Mesenchymal stem cell (in vitro differentiated cells and primary cell): ENCODE results near the gene SULF2.

Experiments used
- DNase-seq: peaks from one replicate; pipeline ENCODE4 v3.0.0-alpha.2; 2013
- H2AFZ ChIP-seq: one replicate; pipeline ENCODE4 v1.6.1; 2013; ENCODE audit warnings: low read depth, mild to moderate bottlenecking, control low read depth, inconsistent platforms, low read length, moderate library complexity
- H2AK5ac ChIP-seq: 2 replicates; pipeline ENCODE4 v1.6.1; 2013; ENCODE audit warnings: low read length, moderate library complexity, mild to moderate bottlenecking, inconsistent platforms; ENCODE audit not compliant: severe bottlenecking
- H2BK120ac ChIP-seq: one replicate; pipeline ENCODE4 v1.6.1; 2013; ENCODE audit warnings: low read depth, mild to moderate bottlenecking, inconsistent platforms, low read length, moderate library complexity
- H2BK12ac ChIP-seq, 2 experiments: one replicate each; pipeline ENCODE4 v1.6.1; 2013; ENCODE audit warnings: inconsistent platforms in 2 of 2, low read length in 2 of 2, mild to moderate bottlenecking in 2 of 2, moderate library complexity in 2 of 2, control low read depth in 1 of 2
- H2BK15ac ChIP-seq: one replicate; pipeline ENCODE4 v1.6.1; 2013; ENCODE audit warnings: mild to moderate bottlenecking, low read depth, inconsistent platforms; ENCODE audit not compliant: poor library complexity, severe bottlenecking
- H2BK5ac ChIP-seq: 2 replicates; pipeline ENCODE4 v1.6.1; 2013; ENCODE audit warnings: low read depth, mild to moderate bottlenecking, low read length, control low read depth, inconsistent platforms; ENCODE audit not compliant: poor library complexity, severe bottlenecking
- H3K14ac ChIP-seq, 2 experiments: one replicate each; pipeline ENCODE4 v1.6.1; 2013; ENCODE audit warnings: inconsistent platforms in 2 of 2, low read length in 2 of 2, control low read depth in 1 of 2, mild to moderate bottlenecking in 1 of 2, moderate library complexity in 1 of 2
- H3K18ac ChIP-seq, 2 experiments: one replicate each; pipeline ENCODE4 v1.6.1; 2013; ENCODE audit warnings: inconsistent platforms in 2 of 2, low read length in 2 of 2, control low read depth in 1 of 2, low read depth in 1 of 2, mild to moderate bottlenecking in 1 of 2
- H3K23ac ChIP-seq, 2 experiments: one replicate each; pipeline ENCODE4 v1.6.1; 2013; ENCODE audit warnings: inconsistent platforms in 2 of 2, low read length in 2 of 2, mild to moderate bottlenecking in 2 of 2, moderate library complexity in 2 of 2, control low read depth in 1 of 2
- H3K27ac ChIP-seq: 2 replicates; pipeline ENCODE4 v1.5.1; 2013; ENCODE audit warnings: mild to moderate bottlenecking, moderate library complexity, low read length, control low read depth, inconsistent platforms; ENCODE audit not compliant: poor library complexity, severe bottlenecking
- H3K27me3 ChIP-seq, 2 experiments: 2 replicates each; pipeline versions ENCODE4 v1.6.1 to v1.7.0; 2013; ENCODE audit warnings: low read length in 2 of 2, mild to moderate bottlenecking in 2 of 2, moderate library complexity in 2 of 2, control low read depth in 1 of 2, inconsistent platforms in 1 of 2; ENCODE audit not compliant: control insufficient read depth in 1 of 2, insufficient read depth in 1 of 2
- H3K36me3 ChIP-seq, 2 experiments: 2 replicates each; pipeline versions ENCODE4 v1.6.1 to v1.7.0; 2013; ENCODE audit warnings: low read length in 2 of 2, control low read depth in 1 of 2, inconsistent platforms in 1 of 2, low read depth in 1 of 2, mild to moderate bottlenecking in 1 of 2; ENCODE audit not compliant: insufficient read depth in 2 of 2, control insufficient read depth in 1 of 2
- H3K4ac ChIP-seq, 2 experiments: one replicate each; pipeline ENCODE4 v1.6.1; 2013; ENCODE audit warnings: inconsistent platforms in 2 of 2, low read length in 2 of 2, mild to moderate bottlenecking in 2 of 2, moderate library complexity in 2 of 2, control low read depth in 1 of 2, low read depth in 1 of 2
- H3K4me1 ChIP-seq: 2 replicates; pipeline ENCODE4 v1.6.1; 2013; ENCODE audit warnings: low read depth, low read length, control low read depth; ENCODE audit not compliant: control insufficient read depth, insufficient read depth
- H3K4me2 ChIP-seq: 2 replicates; pipeline ENCODE4 v1.6.1; 2013; ENCODE audit warnings: low read length, mild to moderate bottlenecking, inconsistent platforms; ENCODE audit not compliant: poor library complexity, severe bottlenecking
- H3K4me3 ChIP-seq, 2 experiments: 2 replicates each; pipeline versions ENCODE4 v1.5.1 to v1.7.0; 2013; ENCODE audit warnings: low read length in 2 of 2, mild to moderate bottlenecking in 2 of 2, control low read depth in 1 of 2, low read depth in 1 of 2; ENCODE audit not compliant: insufficient read depth in 1 of 2
- H3K79me1 ChIP-seq: replicated peaks from 2 replicates; pipeline ENCODE4 v1.6.1; 2013; ENCODE audit warnings: mild to moderate bottlenecking, control low read depth, low read length, inconsistent platforms; ENCODE audit not compliant: poor library complexity, severe bottlenecking
- H3K9ac ChIP-seq: 2 replicates; pipeline ENCODE4 v1.7.0; 2013; ENCODE audit warnings: mild to moderate bottlenecking, low read length, moderate library complexity
- H3K9me3 ChIP-seq: 2 replicates; pipeline ENCODE4 v1.7.0; 2013; ENCODE audit warnings: mild to moderate bottlenecking, low read length; ENCODE audit not compliant: control insufficient read depth
- H4K8ac ChIP-seq: one replicate; pipeline ENCODE4 v1.6.1; 2013; ENCODE audit warnings: inconsistent platforms, mild to moderate bottlenecking, low read length, moderate library complexity
- H4K91ac ChIP-seq: one replicate; pipeline ENCODE4 v1.6.1; 2013; ENCODE audit warnings: mild to moderate bottlenecking, low read length, inconsistent platforms
- WGBS: methylation state at CpG from one replicate; pipeline ENCODE4 v1.1.7; 2013; ENCODE audit warnings: mixed read lengths; 5-methylcytosine and 5-hydroxymethylcytosine counted together

Gene SULF2

DNA sequence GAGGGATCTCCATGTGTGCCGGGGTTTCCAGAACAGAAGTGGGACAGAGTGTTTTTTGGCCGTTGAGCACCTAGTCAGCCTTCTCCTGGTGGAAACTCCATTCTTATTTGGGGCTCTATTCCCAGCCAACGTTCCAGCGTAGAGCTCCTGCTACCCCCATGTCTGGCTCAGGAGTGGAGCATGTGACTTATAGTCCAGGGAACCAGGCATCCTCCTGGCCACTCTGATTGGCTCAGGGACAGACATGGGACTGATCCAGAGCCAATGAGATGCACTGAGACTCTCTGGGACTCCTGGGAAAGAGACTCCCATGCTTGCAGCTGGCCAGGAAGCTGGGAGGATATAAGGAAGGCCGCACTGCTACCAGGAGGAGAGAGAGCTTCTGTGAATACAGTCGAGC is 87.1 kb downstream of the SULF2 start:
- no peak overlapping the region for H4K91ac ChIP-seq
- no peak overlapping the region for H2AFZ ChIP-seq
- H3K4me1 ChIP-seq, result no peaks in the 10 kb centered on the region
- WGBS, result 96% methylated on average over 6 of the region's 6 CpGs
- no peak overlapping the region for H2BK5ac ChIP-seq
- no peak overlapping the region for H2BK12ac ChIP-seq
- H3K9ac ChIP-seq, result no peak overlapping the region
- H3K23ac ChIP-seq, result no peak overlapping the region
- H2BK15ac ChIP-seq, result no peak overlapping the region
- no peak overlapping the region for H4K8ac ChIP-seq
- H3K27ac ChIP-seq, result no peak overlapping the region
- H2BK120ac ChIP-seq, result no peak overlapping the region
- no peak overlapping the region for H3K4me3 ChIP-seq
- peaks cover 4% of the 10 kb centered on the region for H3K9me3 ChIP-seq
- peaks cover 0 to 17% of the 10 kb centered on the region in 2 experiments for H3K36me3 ChIP-seq
- H2AK5ac ChIP-seq, result no peak overlapping the region
- no peaks in the 10 kb centered on the region for H3K79me1 ChIP-seq
- no peak overlapping the region for H3K18ac ChIP-seq
- H3K27me3 ChIP-seq, result peaks cover 0 to 12% of the 10 kb centered on the region in 2 experiments
- DNase-seq, result no peak
- no peak overlapping the region for H3K14ac ChIP-seq
- H3K4me2 ChIP-seq, result no peak overlapping the region
- H3K4ac ChIP-seq, result no peak overlapping the region

DNA sequence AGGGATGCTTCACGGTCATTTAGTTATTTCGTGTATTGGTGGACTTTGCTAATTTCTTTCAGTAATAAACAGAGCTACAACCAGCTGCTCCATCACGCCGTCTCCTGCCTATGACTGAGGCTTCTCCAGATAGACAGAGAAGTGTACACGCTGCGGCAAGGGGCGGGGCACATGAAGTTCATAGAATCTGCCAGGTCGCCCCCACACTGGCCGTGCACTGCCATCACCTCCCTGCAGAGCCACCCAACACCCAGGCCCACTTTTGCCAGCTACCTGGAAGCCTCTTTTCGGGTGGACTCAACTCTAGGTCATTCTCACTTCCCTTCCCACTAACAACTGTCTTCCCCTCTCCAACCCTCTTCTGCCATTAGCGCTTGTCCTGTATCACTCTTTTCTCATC is 88.4 kb downstream of the SULF2 start:
- H3K18ac ChIP-seq, result no peak overlapping the region
- peaks cover 0 to 12% of the 10 kb centered on the region in 2 experiments for H3K36me3 ChIP-seq
- no peak overlapping the region for H4K91ac ChIP-seq
- no peak overlapping the region for H3K14ac ChIP-seq
- H3K9me3 ChIP-seq, result peaks cover 15% of the 10 kb centered on the region
- no peak overlapping the region for H2BK15ac ChIP-seq
- no peak overlapping the region for H3K4ac ChIP-seq
- no peak overlapping the region for H3K4me3 ChIP-seq
- H2AK5ac ChIP-seq, result no peak overlapping the region
- no peak overlapping the region for H2AFZ ChIP-seq
- H3K23ac ChIP-seq, result no peak overlapping the region
- H4K8ac ChIP-seq, result no peak overlapping the region
- H3K79me1 ChIP-seq, result no peaks in the 10 kb centered on the region
- 96% methylated on average over 11 of the region's 11 CpGs for WGBS
- H3K4me2 ChIP-seq, result no peak overlapping the region
- DNase-seq, result no peak
- H2BK5ac ChIP-seq, result no peak overlapping the region
- no peaks in the 10 kb centered on the region for H3K4me1 ChIP-seq
- H3K27me3 ChIP-seq, result peaks cover 0 to 12% of the 10 kb centered on the region in 2 experiments
- no peak overlapping the region for H2BK120ac ChIP-seq
- H3K9ac ChIP-seq, result no peak overlapping the region
- H3K27ac ChIP-seq, result no peak overlapping the region
- no peak overlapping the region for H2BK12ac ChIP-seq

DNA sequence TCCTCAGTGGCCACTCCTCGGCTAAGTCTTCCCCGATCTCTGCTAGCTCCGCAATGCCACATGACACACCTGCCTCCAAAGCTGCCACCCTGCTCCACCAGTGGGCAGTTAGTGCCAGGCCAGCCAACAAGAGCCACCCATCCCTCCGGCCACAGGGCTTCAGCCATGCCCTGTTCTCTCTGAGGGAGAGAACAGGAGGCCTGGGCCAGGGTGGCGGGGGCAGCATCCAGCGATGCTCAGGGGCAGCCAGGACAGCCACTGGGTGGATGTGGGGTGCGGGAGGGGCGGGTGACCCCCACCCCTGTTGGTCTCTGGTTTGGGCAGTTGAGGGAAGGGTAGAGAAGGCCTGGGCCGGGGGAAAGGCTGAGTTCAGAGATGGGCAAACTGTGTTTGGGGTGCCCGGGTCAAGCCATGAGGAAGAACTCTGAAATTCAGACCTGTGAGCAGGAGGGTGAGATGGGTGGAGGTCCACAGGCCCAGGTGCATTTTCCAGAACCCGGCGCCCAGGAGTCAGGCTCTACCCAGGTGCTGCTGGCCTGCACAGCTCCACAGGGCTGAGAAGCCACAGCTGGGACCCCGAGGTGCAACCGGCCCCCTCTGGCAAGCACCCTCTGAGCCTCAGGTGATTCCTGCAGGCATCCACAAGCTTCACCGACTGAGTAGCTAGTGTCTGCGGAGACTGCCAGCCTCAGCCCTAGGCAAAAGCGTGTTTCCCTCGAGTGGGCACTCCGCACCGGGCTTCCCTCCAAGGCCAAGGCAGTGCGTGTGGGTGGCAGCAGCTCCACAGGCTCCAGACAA is 91.1 kb downstream of the SULF2 start:
- H2BK12ac ChIP-seq, result no peak overlapping the region
- no peaks in the 10 kb centered on the region for H3K79me1 ChIP-seq
- 95% methylated on average over 21 of the region's 21 CpGs for WGBS
- no peak overlapping the region for H3K18ac ChIP-seq
- no peak overlapping the region for H2BK120ac ChIP-seq
- no peak overlapping the region for H3K9ac ChIP-seq
- no peak overlapping the region for H2AK5ac ChIP-seq
- peaks cover 2% of the 10 kb centered on the region for H3K4me1 ChIP-seq
- DNase-seq, result no peak
- peaks cover 0 to under 1% of the 10 kb centered on the region in 2 experiments for H3K27me3 ChIP-seq
- H3K9me3 ChIP-seq, result peaks cover 34% of the 10 kb centered on the region
- H3K4ac ChIP-seq, result no peak overlapping the region
- H4K8ac ChIP-seq, result no peak overlapping the region
- no peak overlapping the region for H3K4me2 ChIP-seq
- no peak overlapping the region for H3K14ac ChIP-seq
- H3K4me3 ChIP-seq, result no peak overlapping the region
- H2BK15ac ChIP-seq, result no peak overlapping the region
- no peak overlapping the region for H2BK5ac ChIP-seq
- peaks cover 0 to 20% of the 10 kb centered on the region in 2 experiments for H3K36me3 ChIP-seq
- H2AFZ ChIP-seq, result no peak overlapping the region
- no peak overlapping the region for H3K27ac ChIP-seq
- H3K23ac ChIP-seq, result no peak overlapping the region
- no peak overlapping the region for H4K91ac ChIP-seq

DNA sequence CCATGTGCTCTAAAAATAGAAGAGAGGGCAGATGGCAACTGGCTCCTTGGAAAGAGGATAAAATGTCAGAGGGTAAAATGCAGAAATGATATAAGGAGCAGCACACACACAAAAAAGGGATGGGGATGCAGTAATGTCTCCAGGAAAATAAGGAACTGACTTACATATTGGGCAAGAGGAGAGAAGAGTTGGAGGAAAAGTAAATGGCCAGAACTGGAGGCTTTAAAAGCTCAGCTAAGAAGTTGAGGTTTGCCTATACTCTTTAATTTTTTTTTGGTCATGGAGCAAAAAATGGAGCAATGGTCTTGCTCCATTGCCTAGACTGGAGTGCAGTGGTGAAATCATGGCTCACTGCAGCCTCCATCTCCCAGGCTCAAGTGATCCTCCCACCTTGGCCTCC is 93.7 kb downstream of the SULF2 start:
- no peak overlapping the region for H4K8ac ChIP-seq
- H3K27ac ChIP-seq, result no peak overlapping the region
- H2AK5ac ChIP-seq, result no peak overlapping the region
- H3K18ac ChIP-seq, result no peak overlapping the region
- H3K4me2 ChIP-seq, result no peak overlapping the region
- peaks cover 34% of the 10 kb centered on the region for H3K9me3 ChIP-seq
- no peaks in the 10 kb centered on the region for H3K79me1 ChIP-seq
- no peak overlapping the region for H3K9ac ChIP-seq
- DNase-seq, result peak; percentile 55
- H3K4me3 ChIP-seq, result no peak overlapping the region
- H3K36me3 ChIP-seq, result peaks cover 0 to 25% of the 10 kb centered on the region in 2 experiments
- no peak overlapping the region for H2BK5ac ChIP-seq
- H2BK15ac ChIP-seq, result no peak overlapping the region
- H2BK12ac ChIP-seq, result no peak overlapping the region
- H3K4me1 ChIP-seq, result peaks cover 15% of the 10 kb centered on the region
- H3K4ac ChIP-seq, result no peak overlapping the region
- H4K91ac ChIP-seq, result no peak overlapping the region
- no peaks in the 10 kb centered on the region for H3K27me3 ChIP-seq
- no peak overlapping the region for H3K23ac ChIP-seq
- H2BK120ac ChIP-seq, result no peak overlapping the region
- no peak overlapping the region for H3K14ac ChIP-seq
- no peak overlapping the region for H2AFZ ChIP-seq
